Left kidney (tissue), 2 donors: ENCODE data around the gene RACK1. TPM values are rescaled to one million over a fixed set of nuclear protein-coding genes. Genes with fewer than 3 reads are reported as not detected.

ENCODE experiments used
- DNase-seq: peaks from one replicate; pipeline ENCODE4 v3.0.0-alpha.2; 2013
- polyA plus RNA-seq: library from polyadenylated mRNA; unstranded; fragments of 120-200 nt; gene quantifications from one replicate; pipeline ENCODE4 v1.2.1, GENCODE V29; 2013; ENCODE audit not compliant: insufficient read length

The RACK1 gene
- polyA plus RNA-seq, 1 donor, result 2,486 TPM

DNA sequence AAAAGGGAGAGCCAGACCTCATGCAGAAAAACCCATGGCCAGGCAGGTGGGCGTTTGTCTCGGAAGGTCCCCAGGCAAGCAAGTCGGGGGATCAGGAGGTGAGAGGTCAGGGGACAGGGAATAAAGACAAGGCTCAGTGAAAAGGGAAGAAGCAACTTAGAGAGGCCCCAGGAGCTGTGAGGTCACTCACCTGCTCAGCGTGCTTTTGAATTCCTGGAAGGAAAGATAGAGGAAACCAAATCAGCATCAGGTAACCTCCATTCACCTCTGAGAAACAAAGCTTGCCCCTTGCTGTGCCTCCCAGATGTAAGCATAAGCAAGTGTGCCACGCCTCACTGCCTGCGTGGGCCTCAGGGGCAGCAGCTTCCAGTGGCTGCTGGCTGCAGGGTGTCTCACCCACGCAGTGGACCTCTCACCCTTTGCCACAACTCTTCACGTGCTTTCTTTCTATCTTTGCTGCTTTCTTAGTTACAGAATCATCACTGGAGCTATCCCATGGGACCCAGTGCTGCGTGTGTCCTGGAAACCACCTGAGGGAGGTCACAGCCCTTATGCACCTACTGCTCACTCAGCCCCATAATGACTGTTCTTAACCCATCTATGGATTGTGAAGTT is 44.7 kb downstream of the RACK1 start:
- no peak for DNase-seq

DNA sequence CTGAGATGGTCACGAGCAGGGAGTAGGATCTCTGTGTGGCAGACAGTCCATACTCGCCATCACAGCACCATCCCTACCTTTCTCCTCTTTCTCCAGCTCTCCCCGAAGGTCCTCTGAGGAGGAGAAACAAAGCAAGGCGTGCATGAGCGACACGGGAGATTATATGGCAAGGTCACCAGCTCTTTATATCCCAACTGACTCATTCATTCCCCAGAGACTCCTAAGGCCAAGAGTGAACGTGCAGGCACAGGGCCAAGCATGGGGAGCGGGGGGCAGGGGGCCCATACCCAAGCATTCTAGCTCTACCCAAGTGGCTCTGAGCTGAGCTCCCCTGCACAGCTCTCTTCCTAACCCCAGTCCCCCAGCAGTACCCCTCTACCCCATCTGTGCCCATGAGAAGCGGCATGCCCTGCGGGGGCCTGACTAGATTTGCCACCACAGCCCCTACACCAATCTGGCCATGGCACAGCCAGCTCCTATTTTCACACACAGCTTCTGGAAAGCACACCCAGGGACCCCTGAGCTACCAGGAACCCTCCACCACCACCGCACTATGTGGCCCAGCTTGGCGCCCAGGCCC is 45.5 kb downstream of the RACK1 start:
- no peak for DNase-seq

DNA sequence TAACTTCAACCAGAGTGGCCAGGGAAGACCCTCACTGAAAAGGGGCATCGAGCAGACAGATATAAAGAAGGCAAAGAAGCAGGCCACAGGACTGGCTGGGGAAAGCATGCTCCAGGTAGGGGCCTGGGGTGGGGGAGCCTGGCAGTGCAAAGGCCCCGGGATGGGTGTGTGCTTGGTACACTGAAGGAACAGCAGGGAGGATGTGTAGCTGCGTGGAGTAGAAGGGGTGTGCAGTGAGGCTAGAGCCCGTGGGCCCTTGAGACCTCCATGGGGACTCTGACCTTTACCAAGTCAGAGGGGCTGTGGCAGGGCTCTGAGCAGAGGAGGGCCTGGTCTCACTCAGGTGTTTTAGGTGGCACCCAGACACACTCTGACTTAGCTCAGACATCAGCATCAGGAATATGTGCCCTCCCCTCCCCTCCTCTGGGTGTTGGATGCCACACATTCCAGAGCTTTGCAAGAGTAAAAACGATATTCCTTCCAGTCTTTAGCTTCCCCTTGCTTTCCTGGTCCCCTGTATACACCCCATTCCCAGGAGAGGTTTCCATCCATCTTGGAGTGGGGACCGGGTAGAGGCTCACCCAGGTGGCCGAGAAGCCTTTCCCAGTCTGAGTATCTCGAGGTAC is 46.3 kb downstream of the RACK1 start:
- DNase-seq, result no peak

DNA sequence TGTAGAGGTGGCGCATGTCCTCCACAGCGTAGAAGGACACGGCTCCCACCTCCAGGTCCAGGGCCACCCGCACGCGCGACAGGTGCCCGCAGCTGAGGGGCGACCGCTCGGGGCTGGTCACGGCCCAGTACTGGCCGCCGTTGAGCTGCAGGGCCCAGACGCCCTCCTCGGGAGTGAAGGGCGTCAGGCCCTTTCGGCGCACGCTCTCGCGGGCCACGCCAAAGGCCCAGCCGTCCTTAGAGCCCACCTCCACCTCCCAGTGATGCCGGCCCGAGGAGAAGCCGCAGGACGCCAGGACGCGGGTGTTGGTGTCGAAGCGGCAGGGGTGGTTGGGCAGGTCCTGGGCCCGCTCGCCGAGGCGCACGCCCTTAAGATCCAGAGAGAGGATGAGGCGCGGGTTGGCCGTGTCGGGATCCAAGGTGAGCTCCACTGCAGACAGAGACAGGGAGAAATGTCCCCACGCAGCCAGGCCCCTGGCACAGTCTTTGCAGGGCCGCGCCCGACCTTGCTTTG is 48.4 kb downstream of the RACK1 start:
- no peak for DNase-seq

DNA sequence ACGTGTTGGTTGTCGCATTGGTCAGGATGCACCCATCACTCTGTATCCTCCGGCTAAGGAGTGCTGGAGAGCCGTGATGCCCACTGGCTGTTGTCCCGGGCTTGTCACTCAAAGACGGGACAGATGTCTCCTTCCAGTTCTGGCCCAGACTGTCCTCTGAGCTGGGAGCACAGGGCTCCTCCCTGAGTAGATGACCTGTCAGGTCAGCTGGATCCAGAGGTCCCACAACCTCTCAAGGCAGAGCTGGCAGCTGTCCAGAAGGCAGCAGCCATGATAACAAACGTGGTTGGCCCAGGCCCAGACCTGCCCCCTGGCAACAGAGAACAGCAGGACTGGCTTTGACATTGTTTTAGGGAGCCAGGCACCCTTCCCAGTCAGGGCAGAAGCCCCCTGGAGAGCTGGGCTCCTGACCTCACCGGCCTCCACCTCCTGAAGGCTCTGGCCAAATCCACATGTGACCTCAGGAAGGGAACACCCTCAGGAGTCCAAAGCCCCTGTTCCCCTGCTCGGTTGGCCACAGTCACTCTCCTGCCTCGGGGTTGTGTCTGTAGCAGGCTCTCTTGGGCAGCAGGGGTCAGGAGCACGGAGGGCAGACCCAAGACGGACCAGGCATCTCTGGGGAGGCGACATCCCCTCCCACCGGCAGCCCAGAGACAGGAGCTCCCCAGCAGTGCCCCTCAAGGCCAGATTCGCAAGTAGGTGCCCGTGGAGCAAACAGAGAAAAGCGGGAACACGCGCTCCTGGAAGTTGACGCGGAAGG is 49.0 kb downstream of the RACK1 start:
- DNase-seq, result no peak

DNA sequence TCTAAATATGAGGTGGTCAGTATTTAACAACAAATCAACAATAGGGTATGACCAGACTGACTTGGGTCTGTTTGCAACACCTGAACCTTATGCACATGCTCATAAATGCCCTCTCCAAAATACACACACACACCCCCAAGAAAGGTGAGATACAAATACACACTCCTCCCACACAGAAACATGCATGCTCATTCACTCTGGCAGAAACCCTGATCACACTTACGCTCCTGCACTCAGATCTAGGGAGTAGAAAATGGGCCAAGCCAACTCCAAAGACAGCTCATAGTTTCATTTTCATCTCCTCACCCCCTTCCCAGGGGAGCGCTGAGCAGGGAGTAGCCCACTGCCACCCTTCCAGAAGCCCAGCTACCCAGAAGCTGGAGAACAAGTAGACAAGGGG is 50.0 kb downstream of the RACK1 start:
- DNase-seq, result no peak

DNA sequence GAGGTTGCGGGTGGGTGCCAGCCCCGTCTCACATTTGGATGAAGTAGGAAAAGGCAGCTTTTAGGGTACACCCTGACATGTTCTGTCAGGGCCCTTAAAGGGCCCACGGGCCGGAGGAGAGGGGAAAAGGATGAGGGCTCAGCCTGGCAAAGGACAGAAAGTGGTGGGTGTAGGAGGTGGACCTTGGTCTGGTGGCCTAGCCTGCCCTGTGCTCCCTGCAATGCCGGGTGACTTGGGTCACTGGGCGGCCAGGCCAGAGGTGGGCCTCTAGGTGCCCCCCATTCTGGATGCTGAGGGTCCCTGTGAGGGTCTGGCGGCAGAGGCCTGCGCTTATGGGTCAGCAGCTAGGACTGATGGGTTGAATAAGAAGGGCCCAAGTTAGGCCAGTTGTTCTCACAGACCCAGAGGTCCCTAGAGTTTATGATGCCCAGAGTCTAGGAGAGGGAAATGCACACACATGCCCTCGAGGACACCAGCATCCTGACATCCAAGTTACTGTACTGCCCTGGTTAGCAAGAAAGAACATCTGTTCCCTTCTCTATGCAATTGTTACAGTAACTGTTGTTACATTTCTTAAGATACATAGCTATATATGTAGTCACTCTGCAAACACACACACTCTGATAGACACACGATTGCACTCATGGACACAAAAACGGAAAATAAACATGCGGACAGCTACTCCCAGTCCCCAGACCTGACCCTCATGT is 51.2 kb downstream of the RACK1 start:
- DNase-seq, result no peak

DNA sequence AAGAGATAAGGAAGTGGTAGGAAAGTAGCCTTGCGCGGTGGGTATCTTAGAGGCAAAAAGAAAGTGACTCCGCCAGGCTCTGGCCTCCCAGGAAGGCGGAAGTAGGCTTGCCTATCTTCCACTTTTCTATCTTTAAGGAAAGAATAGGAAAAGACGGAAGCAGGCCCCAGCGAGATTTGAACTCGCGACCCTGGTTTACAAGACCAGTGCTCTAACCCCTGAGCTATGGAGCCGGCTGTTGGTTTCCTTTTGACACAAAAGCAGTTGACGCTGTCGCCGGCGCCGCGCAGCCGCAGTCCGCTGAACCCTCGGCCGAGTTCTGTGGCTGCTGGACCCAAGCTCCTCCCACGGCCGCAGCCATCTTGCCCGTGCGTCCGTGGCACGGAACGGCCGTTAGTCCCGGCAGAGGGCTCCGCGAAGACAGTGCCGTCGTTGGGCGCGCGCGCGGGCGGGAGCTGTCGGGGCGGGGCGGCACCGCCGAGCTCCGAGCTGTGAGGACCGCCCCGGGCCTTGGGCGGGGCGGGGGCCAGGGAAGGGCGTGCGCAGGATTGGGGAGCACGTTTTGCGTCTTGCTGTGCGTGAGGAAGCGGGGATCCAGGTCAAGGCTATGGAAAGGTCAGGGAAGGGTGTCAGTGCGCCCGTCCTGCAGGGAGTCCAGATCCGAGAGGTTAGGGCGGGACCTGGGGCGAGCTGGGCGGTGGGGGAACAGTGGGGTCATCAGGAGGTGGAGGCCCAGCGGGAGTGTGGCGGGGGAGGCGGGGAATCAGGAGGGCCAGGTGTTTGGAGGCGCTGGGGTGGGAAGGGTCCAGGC is 52.0 kb downstream of the RACK1 start:
- DNase-seq, result peak; percentile 94

DNA sequence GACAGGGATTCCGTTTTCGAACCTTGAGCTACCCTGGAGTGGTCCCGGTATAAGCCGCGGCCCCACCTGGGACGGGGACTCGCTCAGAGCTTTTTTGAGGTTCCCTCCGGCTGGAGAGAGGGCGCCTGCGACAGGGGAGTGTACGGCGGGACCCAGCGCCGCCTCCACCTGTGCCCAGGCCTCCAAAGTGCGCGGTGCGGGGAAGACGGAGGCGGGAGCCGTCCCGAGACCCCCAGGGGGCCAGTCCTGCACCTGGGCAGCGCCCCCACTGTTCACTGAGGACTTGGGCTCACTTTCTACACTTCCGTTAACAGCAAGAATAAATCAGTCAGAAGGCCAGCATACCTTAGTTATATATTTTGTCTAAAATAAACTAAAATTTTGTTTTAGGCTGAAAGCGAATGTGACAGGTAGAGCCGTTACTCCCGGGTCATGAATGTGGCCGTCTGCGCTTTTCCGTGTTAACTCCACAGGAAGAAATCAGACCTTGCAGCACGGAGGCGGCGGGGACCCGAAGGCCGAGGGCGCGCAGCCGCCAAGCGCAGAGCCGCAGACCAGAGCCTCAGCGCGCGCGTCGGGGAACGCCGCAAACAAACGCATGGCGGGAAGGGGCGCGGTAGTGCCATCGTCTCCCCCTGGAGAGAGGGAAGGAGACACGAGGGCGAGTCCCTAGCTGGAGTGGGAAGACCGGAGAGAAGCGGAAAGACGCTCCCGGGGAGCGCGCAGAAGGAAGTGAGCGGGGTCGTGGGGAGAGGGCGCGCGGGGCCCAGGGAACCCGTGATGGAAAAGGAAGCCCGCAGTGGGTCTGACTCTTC is 52.8 kb downstream of the RACK1 start:
- DNase-seq, result no peak

DNA sequence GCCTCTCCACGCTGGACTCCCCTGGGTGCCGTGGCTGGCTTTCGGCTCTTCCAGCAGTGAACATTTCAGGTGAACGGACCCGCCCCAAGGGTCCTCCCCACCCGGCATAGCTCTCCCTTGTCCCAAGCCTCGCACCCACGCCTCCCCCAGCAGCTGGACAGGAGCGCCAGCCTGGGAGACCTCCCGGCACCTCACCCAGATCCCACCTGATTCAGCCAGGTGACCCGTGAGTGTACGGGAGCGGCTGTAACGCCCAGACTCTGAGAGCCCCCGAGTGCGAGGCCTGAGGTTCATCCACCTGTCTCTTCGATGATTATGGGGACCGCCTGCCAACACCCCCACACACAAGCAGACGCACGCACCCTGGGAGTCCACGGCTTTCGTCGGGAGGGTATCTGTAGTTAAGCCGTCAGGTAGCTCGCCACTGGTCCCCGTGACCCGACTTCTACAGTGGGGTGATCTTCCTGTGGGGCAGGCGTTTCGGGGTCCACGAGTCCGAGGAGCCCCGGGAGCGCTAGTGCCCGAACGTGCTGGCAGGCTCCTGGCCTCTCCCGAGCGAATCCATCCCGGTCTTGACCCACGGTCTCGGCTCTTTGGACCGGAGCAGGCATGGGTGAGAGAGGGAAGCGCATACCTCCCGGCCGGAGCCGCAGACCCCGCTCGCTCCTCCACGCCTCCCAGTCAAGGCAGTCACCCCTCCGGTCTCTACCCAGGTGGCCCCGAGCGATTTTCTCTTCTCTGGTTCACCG is 53.6 kb downstream of the RACK1 start:
- DNase-seq, result no peak

DNA sequence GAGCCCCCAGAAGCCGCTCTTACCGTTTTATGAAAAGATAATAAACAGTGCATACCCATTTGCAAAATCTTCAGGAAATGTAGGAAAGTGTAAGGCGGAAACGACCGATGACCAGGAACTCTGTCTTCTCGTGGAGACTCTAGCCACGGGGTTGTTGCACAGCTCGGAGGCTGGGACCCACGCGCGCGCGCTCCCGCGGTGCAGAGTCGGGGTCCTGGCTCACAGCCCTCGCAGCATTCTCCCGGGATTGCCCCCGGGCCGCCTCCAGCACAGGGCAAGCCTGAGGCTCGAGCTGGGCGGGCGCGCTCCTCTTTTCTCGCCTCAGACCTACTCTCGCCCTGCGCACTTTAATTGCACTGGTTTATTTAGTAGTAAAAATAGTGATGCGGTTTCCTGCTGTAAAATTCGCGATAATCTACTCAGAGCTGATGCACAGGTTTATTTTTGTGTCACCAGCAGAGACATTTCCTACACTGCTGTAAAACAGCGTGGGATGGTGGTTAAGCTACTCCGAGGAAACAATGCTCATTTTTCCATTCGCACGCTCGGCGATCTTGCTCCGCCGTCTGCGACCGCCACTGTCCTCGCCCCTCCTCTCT is 54.2 kb downstream of the RACK1 start:
- no peak for DNase-seq

DNA sequence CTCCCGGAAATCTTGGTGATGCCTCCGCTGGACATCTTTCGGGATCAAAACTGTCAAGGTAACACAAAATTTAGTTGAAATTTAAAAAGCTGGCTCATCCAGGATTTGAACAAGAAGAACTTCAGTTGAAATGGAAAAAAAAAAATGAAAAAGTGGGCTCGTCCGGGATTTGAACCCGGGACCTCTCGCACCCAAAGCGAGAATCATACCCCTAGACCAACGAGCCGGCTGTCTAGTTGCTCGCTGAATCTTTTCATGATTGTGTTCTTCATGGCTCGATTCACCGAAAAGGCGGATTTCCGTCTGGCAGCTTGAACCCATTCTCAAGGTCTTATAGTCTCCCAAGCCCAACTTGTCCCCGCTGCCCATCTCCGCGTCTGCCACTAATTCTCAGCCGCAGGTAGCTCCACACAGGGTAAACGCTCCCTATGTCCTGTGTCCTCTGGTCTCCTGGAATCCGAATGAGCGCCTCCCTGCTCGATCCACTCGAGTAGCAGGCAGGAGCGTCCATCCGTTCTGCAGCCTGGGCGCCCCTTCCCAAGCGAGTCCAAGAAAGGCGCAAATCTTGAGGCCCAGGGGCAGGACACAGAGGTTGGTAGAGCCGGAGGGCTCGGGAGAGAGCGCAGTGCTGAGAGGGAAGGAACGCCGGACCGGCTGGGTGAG is 54.9 kb downstream of the RACK1 start:
- DNase-seq, result peak; percentile 84

DNA sequence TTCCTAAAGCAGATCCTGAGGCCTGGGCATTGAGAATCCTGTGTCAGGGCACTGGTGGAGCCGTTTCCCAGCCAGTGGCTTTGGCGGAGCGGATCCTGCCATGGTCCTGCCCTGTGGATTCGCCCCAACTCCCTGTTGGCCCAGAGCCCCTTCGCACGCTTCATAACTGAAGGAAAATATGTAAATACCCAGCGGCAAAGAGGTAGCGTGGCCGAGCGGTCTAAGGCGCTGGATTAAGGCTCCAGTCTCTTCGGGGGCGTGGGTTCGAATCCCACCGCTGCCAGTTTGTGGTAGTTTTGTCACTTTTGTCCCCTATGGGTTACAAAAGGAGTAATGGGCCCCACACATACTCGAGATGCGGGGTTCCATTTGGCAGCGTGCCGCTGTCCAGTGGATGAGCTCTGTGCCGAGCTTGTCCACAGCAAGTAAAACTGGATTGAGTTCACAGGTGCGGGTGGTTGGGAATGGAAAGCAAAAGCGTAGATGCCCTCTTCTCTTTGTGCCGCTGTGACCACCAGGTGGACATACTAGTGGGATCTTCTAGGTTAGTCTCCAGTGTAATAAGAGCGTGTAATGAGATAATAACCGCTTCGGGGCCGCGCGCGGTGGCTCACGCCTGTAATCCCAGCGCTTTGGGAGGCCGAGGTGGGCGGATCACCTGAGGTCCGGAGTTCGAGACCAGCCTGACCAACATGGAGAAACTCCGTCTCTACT is 56.0 kb downstream of the RACK1 start:
- DNase-seq, result no peak

DNA sequence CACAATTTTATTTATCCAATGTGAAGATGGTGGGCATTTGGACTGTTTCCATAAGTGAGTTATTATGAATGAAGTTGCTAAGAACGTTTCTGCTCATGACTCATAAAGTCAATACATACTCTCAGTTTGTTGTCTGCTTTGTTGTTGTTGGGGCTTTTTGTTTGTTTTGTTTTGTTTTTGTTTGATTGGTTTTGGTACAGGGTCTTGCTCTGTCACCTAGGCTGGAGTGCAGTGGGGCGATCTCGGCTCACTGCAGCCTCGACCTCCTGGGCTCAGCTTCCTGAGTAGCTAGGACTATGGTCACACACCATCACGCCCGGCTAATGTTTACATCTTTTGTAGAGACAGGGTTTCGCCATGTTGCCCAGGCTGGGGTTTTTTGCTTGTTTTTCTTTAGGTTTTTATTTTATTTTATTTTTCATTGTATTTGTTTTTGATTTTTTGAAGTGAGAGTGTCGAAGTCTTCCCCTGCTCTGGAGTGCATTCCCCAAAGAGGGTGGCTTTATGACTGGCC is 56.7 kb downstream of the RACK1 start:
- no peak for DNase-seq
